Panc1 (cell line): ENCODE results near the gene CRNN. TPM values are rescaled to one million over a fixed set of nuclear protein-coding genes. Genes with fewer than 3 reads are reported as not detected.

Experiments
- ATAC-seq: fragments of 200-7000 bp; cut with Tn5 transposase; 2 replicates; pipeline ENCODE4 v1.9.1; 2020; ENCODE audit warnings: mild to moderate bottlenecking, moderate library complexity
- BruUV-seq: library from RNA; stranded (reverse); fragments of 400-500 nt; replicated peaks from 2 replicates; lab custom pipeline; 2021; lab: Mats Ljungman, UMichigan
- CTCF ChIA-PET: fragments of 300-600 bp; sonication (Branson Sonifier 250); formaldehyde crosslinking; loops from one replicate; lab custom pipeline; 2022; ENCODE audit warnings: antibody characterized with exemption; lab: Charles Lee
- POLR2A ChIA-PET: fragments of 300-600 bp; sonication (Branson Sonifier 250); formaldehyde crosslinking; loops from one replicate; lab custom pipeline; 2022; ENCODE audit warnings: antibody characterized with exemption; lab: Charles Lee
- DNase-seq: peaks from one replicate; pipeline ENCODE4 v3.0.0-alpha.2; 2010; ENCODE audit warnings: low read depth, low spot score
- H3K27ac ChIP-seq: 2 replicates; pipeline ENCODE4 v1.5.1; 2011; ENCODE audit warnings: mild to moderate bottlenecking, low read length, inconsistent platforms
- H3K27me3 ChIP-seq: fragments of 200-500 bp; sonication (Bioruptor generic); 2 replicates; pipeline ENCODE4 v1.6.0; 2014; ENCODE audit warnings: low read length, inconsistent platforms; ENCODE audit not compliant: control insufficient read depth, insufficient read depth
- H3K36me3 ChIP-seq: fragments of 200-500 bp; sonication (Bioruptor generic); 2 replicates; pipeline ENCODE4 v1.5.1; 2014; ENCODE audit warnings: inconsistent platforms, mild to moderate bottlenecking, low read length, moderate library complexity; ENCODE audit not compliant: control insufficient read depth, insufficient read depth
- H3K4me1 ChIP-seq: 2 replicates; pipeline ENCODE4 v1.5.1; 2011; ENCODE audit warnings: inconsistent platforms, mild to moderate bottlenecking, low read length, moderate library complexity; ENCODE audit not compliant: control insufficient read depth, insufficient read depth
- H3K4me3 ChIP-seq, 2 experiments: 2 replicates each; pipeline ENCODE4 v1.5.1; 2011 to 2012; ENCODE audit warnings: low read depth in 2 of 2, low read length in 2 of 2, mild to moderate bottlenecking in 2 of 2, inconsistent platforms in 1 of 2, moderate library complexity in 1 of 2
- H3K9me3 ChIP-seq: fragments of 200-500 bp; sonication (Bioruptor generic); 2 replicates; pipeline ENCODE4 v1.5.1; 2014; ENCODE audit warnings: low read depth, mild to moderate bottlenecking, inconsistent platforms, low read length, moderate library complexity; ENCODE audit not compliant: control insufficient read depth, insufficient read depth
- POLR2AphosphoS5 ChIP-seq: IDR thresholded peaks from 2 replicates; pipeline ENCODE4 v1.6.1; 2012; ENCODE audit warnings: mild to moderate bottlenecking, low read depth, low read length, moderate library complexity
- SIN3A ChIP-seq: IDR thresholded peaks from 2 replicates; pipeline ENCODE4 v1.6.1; 2012; ENCODE audit warnings: low read depth, mild to moderate bottlenecking, low read length, moderate library complexity, borderline replicate concordance; ENCODE audit not compliant: insufficient read depth
- TCF7L2 ChIP-seq: IDR thresholded peaks from 2 replicates; pipeline ENCODE4 v1.6.1; 2011; ENCODE audit warnings: mild to moderate bottlenecking, low read depth, low read length, inconsistent platforms
- in situ Hi-C: cut with HindIII; loops from 2 replicates; pipeline ENCODE4 v1.10.0; 2016; ENCODE audit warnings: low sequenced_read_pairs, low pct_unique_long_range_greater_than_20kb
- intact Hi-C: fragments of 100-400 bp; cut with micrococcal nuclease; formaldehyde crosslinking; loops from one replicate; pipeline ENCODE4 v1.10.0; 2022; ENCODE audit not compliant: unreplicated experiment
- total RNA-seq: library from RNA; stranded (reverse); gene quantifications from one replicate; pipeline ENCODE4 v1.2.1, GENCODE V29; 2021; ENCODE audit not compliant: unreplicated experiment
- TF ChIP-seq, protein P1 (sequence below), 2 experiments: IDR thresholded peaks; 2 replicates each; pipeline ENCODE4 v1.6.1; 2011 to 2012; ENCODE audit warnings: low read depth in 2 of 2, control low read depth in 1 of 2, low read length in 1 of 2, mild to moderate bottlenecking in 1 of 2, moderate library complexity in 1 of 2; ENCODE audit not compliant: insufficient read depth in 1 of 2
- TF ChIP-seq, protein P2 (sequence below): fragments of 450-650 bp; IDR thresholded peaks from 2 replicates; pipeline ENCODE4 v1.5.1; 2017; ENCODE audit warnings: mild to moderate bottlenecking

The CRNN gene
- total RNA-seq, 1 experiment from 2014 or later, result not detected

DNA sequence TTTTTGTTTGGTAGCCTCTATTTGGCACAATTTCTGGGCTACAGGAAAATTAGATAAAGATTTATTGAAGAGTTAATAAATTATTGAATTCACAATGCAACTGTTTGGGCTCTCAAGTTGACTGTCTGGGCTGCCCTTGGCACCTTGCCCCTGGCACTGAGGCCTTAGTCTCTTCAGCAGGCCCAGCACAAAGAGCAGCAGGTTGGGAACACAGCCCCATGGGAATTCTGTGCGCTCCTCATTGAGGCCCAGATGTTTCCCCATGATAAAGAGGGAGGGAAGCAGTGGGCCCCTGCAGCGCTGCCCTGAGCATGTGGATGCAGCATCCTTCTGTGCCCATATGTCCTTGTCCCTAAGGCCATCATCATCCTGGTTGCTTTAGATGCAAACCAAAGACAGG, 2.9 kb downstream of the CRNN start:
- BruUV-seq, result no TSS peak
- ChIA-PET POLR2A (no interaction called here), CTCF (no interaction called here)
- no peak for ATAC-seq
- H3K36me3 ChIP-seq, result no peaks in the 10 kb centered on the region
- no peaks in the 10 kb centered on the region for H3K4me1 ChIP-seq
- intact Hi-C loops (no loop called here), in situ Hi-C loops (no loop called here)
- no peak overlapping the region for H3K27ac ChIP-seq
- no peaks in the 10 kb centered on the region for H3K27me3 ChIP-seq
- no peak for DNase-seq
- H3K9me3 ChIP-seq, result no peaks in the 10 kb centered on the region
- TF ChIP-seq, protein P1, sequence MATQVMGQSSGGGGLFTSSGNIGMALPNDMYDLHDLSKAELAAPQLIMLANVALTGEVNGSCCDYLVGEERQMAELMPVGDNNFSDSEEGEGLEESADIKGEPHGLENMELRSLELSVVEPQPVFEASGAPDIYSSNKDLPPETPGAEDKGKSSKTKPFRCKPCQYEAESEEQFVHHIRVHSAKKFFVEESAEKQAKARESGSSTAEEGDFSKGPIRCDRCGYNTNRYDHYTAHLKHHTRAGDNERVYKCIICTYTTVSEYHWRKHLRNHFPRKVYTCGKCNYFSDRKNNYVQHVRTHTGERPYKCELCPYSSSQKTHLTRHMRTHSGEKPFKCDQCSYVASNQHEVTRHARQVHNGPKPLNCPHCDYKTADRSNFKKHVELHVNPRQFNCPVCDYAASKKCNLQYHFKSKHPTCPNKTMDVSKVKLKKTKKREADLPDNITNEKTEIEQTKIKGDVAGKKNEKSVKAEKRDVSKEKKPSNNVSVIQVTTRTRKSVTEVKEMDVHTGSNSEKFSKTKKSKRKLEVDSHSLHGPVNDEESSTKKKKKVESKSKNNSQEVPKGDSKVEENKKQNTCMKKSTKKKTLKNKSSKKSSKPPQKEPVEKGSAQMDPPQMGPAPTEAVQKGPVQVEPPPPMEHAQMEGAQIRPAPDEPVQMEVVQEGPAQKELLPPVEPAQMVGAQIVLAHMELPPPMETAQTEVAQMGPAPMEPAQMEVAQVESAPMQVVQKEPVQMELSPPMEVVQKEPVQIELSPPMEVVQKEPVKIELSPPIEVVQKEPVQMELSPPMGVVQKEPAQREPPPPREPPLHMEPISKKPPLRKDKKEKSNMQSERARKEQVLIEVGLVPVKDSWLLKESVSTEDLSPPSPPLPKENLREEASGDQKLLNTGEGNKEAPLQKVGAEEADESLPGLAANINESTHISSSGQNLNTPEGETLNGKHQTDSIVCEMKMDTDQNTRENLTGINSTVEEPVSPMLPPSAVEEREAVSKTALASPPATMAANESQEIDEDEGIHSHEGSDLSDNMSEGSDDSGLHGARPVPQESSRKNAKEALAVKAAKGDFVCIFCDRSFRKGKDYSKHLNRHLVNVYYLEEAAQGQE (IDR thresholded peaks at IDR 0.05; ENCODE audit: insufficient read depth in 1 of 2, low read depth in 2 of 2, low read length in 1 of 2), result no peak
- TF ChIP-seq POLR2AphosphoS5, result no peak
- no peak for TF ChIP-seq SIN3A
- TF ChIP-seq TCF7L2, result no peak
- TF ChIP-seq, protein P2, sequence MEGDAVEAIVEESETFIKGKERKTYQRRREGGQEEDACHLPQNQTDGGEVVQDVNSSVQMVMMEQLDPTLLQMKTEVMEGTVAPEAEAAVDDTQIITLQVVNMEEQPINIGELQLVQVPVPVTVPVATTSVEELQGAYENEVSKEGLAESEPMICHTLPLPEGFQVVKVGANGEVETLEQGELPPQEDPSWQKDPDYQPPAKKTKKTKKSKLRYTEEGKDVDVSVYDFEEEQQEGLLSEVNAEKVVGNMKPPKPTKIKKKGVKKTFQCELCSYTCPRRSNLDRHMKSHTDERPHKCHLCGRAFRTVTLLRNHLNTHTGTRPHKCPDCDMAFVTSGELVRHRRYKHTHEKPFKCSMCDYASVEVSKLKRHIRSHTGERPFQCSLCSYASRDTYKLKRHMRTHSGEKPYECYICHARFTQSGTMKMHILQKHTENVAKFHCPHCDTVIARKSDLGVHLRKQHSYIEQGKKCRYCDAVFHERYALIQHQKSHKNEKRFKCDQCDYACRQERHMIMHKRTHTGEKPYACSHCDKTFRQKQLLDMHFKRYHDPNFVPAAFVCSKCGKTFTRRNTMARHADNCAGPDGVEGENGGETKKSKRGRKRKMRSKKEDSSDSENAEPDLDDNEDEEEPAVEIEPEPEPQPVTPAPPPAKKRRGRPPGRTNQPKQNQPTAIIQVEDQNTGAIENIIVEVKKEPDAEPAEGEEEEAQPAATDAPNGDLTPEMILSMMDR, result no peak
- H3K4me3 ChIP-seq, result no peak overlapping the region

DNA sequence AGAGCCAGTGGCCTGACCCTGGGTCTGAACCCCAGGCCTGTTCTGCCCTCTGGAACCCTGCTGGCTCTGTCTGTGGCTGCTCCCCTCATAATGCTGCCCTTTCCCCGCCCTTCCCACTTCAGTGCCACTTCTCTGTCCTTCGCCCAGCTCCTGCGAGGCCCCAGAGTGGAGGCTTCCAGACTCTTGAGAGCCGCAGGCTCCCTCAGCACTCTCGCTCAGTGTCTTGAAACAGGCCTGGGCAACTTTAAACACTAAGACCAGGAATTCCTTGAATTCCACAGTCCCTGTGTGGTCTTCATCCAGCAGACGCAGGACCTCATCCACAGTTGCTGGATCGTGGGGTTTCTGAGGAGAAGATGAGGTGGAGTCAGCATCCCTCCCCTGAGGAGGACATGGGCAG, 3.5 kb downstream of the CRNN start:
- H3K27me3 ChIP-seq, result no peaks in the 10 kb centered on the region
- BruUV-seq, result no TSS peak
- in situ Hi-C loops (no loop called here), intact Hi-C loops (no loop called here)
- ChIA-PET POLR2A (no interaction called here), CTCF (no interaction called here)
- no peak overlapping the region for H3K27ac ChIP-seq
- ATAC-seq (no peak), DNase-seq (no peak)
- TF ChIP-seq, protein P1 (IDR thresholded peaks at IDR 0.05; ENCODE audit: insufficient read depth in 1 of 2, low read depth in 2 of 2, low read length in 1 of 2), result no peak
- TF ChIP-seq, protein P2, result no peak
- TF ChIP-seq TCF7L2 (no peak), POLR2AphosphoS5 (no peak), SIN3A (no peak)
- no peaks in the 10 kb centered on the region for H3K9me3 ChIP-seq
- H3K36me3 ChIP-seq, result no peaks in the 10 kb centered on the region
- H3K4me3 ChIP-seq, result no peak overlapping the region
- no peaks in the 10 kb centered on the region for H3K4me1 ChIP-seq
